ENCODE data around the gene CHURC1.

DNA sequence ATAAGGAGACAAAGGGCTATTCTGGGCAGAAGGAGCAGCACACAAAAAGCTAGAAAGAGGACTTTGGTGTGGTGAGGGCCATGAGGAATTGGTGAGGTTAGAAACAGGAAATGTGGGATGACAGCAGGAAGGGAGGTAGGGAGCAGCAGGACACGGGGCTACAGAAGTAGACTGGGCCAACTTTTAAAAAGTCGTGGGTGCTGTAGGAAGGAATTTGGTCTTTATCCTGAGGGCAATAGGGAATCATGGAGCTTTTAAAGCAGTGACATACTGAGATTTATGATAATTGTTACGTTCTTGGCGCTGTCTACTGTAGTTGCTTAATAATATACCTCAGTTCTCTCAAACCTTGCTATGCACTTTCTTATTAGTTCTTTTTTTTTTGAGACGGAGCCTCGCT lies 8.2 kb upstream of the CHURC1 start:
- TF ChIP-seq EZH2 (IDR thresholded peaks at IDR 0.05; ENCODE audit: borderline replicate concordance) (no peak), EZH2phosphoT487 (IDR thresholded peaks at IDR 0.05; ENCODE audit: low read depth, severe bottlenecking, unreplicated experiment) (no peak)
- TF ChIP-seq, protein P1, sequence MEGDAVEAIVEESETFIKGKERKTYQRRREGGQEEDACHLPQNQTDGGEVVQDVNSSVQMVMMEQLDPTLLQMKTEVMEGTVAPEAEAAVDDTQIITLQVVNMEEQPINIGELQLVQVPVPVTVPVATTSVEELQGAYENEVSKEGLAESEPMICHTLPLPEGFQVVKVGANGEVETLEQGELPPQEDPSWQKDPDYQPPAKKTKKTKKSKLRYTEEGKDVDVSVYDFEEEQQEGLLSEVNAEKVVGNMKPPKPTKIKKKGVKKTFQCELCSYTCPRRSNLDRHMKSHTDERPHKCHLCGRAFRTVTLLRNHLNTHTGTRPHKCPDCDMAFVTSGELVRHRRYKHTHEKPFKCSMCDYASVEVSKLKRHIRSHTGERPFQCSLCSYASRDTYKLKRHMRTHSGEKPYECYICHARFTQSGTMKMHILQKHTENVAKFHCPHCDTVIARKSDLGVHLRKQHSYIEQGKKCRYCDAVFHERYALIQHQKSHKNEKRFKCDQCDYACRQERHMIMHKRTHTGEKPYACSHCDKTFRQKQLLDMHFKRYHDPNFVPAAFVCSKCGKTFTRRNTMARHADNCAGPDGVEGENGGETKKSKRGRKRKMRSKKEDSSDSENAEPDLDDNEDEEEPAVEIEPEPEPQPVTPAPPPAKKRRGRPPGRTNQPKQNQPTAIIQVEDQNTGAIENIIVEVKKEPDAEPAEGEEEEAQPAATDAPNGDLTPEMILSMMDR (IDR thresholded peaks at IDR 0.05; ENCODE audit: poor library complexity): no peak
